Spleen (tissue), 11 donors: ENCODE measurements around the gene GPRC5D. TPM values are rescaled to one million over a fixed set of nuclear protein-coding genes. Genes with fewer than 3 reads are reported as not detected.

Experiments
- DNase-seq: peaks from one replicate; pipeline ENCODE4 v3.0.0-alpha.2; 2020
- H3K27ac ChIP-seq, 8 donors: fragments of 200-600 bp; sonication (generic) in 7 of 8; 1 replicate in 4 of 8; 2 replicates in 4 of 8; pipeline versions ENCODE4 v1.5.0 to v1.8.0; 2016 to 2021; ENCODE audit warnings: inconsistent platforms in 4 of 8, mild to moderate bottlenecking in 4 of 8, moderate library complexity in 1 of 8
- H3K27me3 ChIP-seq, 7 donors: fragments of 200-600 bp; sonication (generic) in 6 of 7; replicated peaks in 1 of 7; 1 replicate in 4 of 7; 2 replicates in 3 of 7; pipeline versions ENCODE4 v1.5.0 to v1.8.0; 2016 to 2021; ENCODE audit warnings: inconsistent platforms in 3 of 7, mild to moderate bottlenecking in 1 of 7
- H3K36me3 ChIP-seq, 6 donors: fragments of 200-600 bp; sonication (generic) in 5 of 6; 1 replicate in 4 of 6; 2 replicates in 2 of 6; pipeline versions ENCODE4 v1.5.0 to v1.8.0; 2016 to 2021; ENCODE audit warnings: inconsistent platforms in 2 of 6
- H3K4me1 ChIP-seq, 6 donors: fragments of 200-600 bp; sonication (generic) in 5 of 6; 1 replicate in 3 of 6; 2 replicates in 3 of 6; pipeline versions ENCODE4 v1.5.0 to v1.8.0; 2016 to 2021; ENCODE audit warnings: inconsistent platforms in 3 of 6
- H3K4me3 ChIP-seq, 8 donors: fragments of 200-600 bp; sonication (generic) in 7 of 8; 1 replicate in 4 of 8; 2 replicates in 4 of 8; pipeline versions ENCODE4 v1.5.0 to v1.8.0; 2016 to 2021; ENCODE audit warnings: inconsistent platforms in 4 of 8, mild to moderate bottlenecking in 4 of 8, moderate library complexity in 2 of 8
- H3K9me3 ChIP-seq, 8 donors: fragments of 200-600 bp; sonication (generic) in 7 of 8; 1 replicate in 4 of 8; 2 replicates in 4 of 8; pipeline versions ENCODE4 v1.5.0 to v1.8.0; 2016 to 2021; ENCODE audit warnings: inconsistent platforms in 4 of 8
- CTCF ChIP-seq, 11 experiments: fragments of 200-600 bp in 7 of 11; fragments of 450-650 bp in 4 of 11; sonication (generic) in 4 of 11; IDR thresholded peaks in 8 of 11; conservative IDR thresholded peaks in 3 of 11; 1 replicate in 7 of 11; 2 replicates in 4 of 11; pipeline versions ENCODE4 v1.4.0 to v1.8.0; 2016 to 2021; ENCODE audit warnings: antibody characterized with exemption in 11 of 11, inconsistent platforms in 4 of 11, mild to moderate bottlenecking in 1 of 11
- POLR2A ChIP-seq, 3 donors: fragments of 450-650 bp; IDR thresholded peaks; one replicate each; pipeline ENCODE4 v1.5.1; 2017; ENCODE audit warnings: antibody characterized with exemption in 3 of 3, mild to moderate bottlenecking in 1 of 3
- POLR2AphosphoS5 ChIP-seq, 3 donors: sonication (generic); formaldehyde crosslinking; IDR thresholded peaks; one replicate each; pipeline ENCODE4 v1.5.1; 2017; ENCODE audit warnings: antibody characterized with exemption in 3 of 3
- WGBS, 5 donors: extraction: QIAGEN DNeasy Blood & Tissue Kit in 3 of 5; methylation state at CpG; one replicate each; pipeline versions ENCODE4 v1.1.5 to v1.1.7; 2013 to 2018; 5-methylcytosine and 5-hydroxymethylcytosine counted together
- intact Hi-C: fragments of 100-400 bp; cut with DNase I; formaldehyde crosslinking; loops from one replicate; pipeline ENCODE4 v1.15.0; 2023; ENCODE audit warnings: low total_unique reads
- polyA plus RNA-seq, 3 donors: library from polyadenylated mRNA; stranded (reverse); fragments of 200-250 nt; gene quantifications; one replicate each; pipeline ENCODE4 v1.2.1, GENCODE V29; 2013
- total RNA-seq, 7 donors: library from RNA; depleted of rRNA in 3 of 7; stranded (reverse); fragments of >200 nt in 3 of 7; fragmentation: NEBNext Ultra II Directional in 4 of 7; extraction: Animal tissue kit (Norgen Biotek cat#: 25700) in 4 of 7; gene quantifications; one replicate each; pipeline versions ENCODE4 v1.1.0 to v1.2.1, GENCODE V29; 2016 to 2021
- donor health status: healthy with polysubstance abuse.
- donor health status: DM: no; HTN: no; CAD: no; lungs with moderate emphysema.
- donor health status: DM: no; HTN: no; CAD: no.
- donor health status: Bipolar disorder and iron deficiency.
- donor health status: healthy.
- donor health status: DM: no; HTN: no; CAD: no.
- donor health status: DM: yes; HTN: yes; CAD: no.

GPRC5D gene
- total and polyA plus RNA-seq, 10 donors = 0.23 to 1.4 (median 0.41) TPM; not detected in 5

- intact Hi-C loops = no loop called here
- Histone ChIP-seq H3K27ac (no peak overlapping the region), H3K4me3 (no peak overlapping the region), H3K36me3 (peaks cover 0 to 11% (median 0%) of the 10 kb centered on the region in 6 donors), H3K4me1 (no peaks in the 10 kb centered on the region), H3K27me3 (no peaks in the 10 kb centered on the region), H3K9me3 (no peaks in the 10 kb centered on the region)
- no peak for DNase-seq
- 77 to 91% (median 86%) methylated on average over 4 of the region's 4 CpGs for WGBS, 5 donors
- TF ChIP-seq POLR2AphosphoS5 (IDR thresholded peaks at IDR 0.05) (no peak), CTCF (IDR thresholded peaks at IDR 0.05 in 8 of 11, conservative IDR thresholded peaks at IDR 0.05 in 3 of 11) (no peak), POLR2A (IDR thresholded peaks at IDR 0.05) (no peak)
Observed at GRCh38 chr12:12954356-12954755, 2.4 kb upstream of the GPRC5D start.

- no peak for DNase-seq
- H3K27me3 ChIP-seq = no peaks in the 10 kb centered on the region
Observed at GRCh38 chr12:12951504-12951903, 466 bp downstream of the GPRC5D start.

GRCh38 chr12:12947902-12948301 lies 4.1 kb downstream of the GPRC5D start:
- Histone ChIP-seq H3K27ac (no peak overlapping the region), H3K27me3 (no peaks in the 10 kb centered on the region), H3K4me1 (no peaks in the 10 kb centered on the region), H3K36me3 (peaks cover 0 to 20% (median 0%) of the 10 kb centered on the region in 6 donors), H3K4me3 (no peak overlapping the region), H3K9me3 (no peaks in the 10 kb centered on the region)
- TF ChIP-seq POLR2A (IDR thresholded peaks at IDR 0.05) (no peak), POLR2AphosphoS5 (IDR thresholded peaks at IDR 0.05) (no peak), CTCF (IDR thresholded peaks at IDR 0.05 in 8 of 11, conservative IDR thresholded peaks at IDR 0.05 in 3 of 11) (no peak)
- no peak for DNase-seq
- intact Hi-C loops = no loop called here
- 82 to 93% (median 88%) methylated on average over 4 of the region's 4 CpGs for whole genome bisulfite sequencing, 5 donors

More at GRCh38 chr12:12951504-12951903, 466 bp downstream of the GPRC5D start:
- H3K4me1 ChIP-seq = no peaks in the 10 kb centered on the region
- WGBS, 5 donors = 78 to 98% (median 91%) methylated on average over 1 of the region's 1 CpG
- no peak for TF ChIP-seq POLR2A (IDR thresholded peaks at IDR 0.05)
- TF ChIP-seq CTCF (IDR thresholded peaks at IDR 0.05 in 8 of 11, conservative IDR thresholded peaks at IDR 0.05 in 3 of 11) = no peak
- TF ChIP-seq POLR2AphosphoS5 (IDR thresholded peaks at IDR 0.05) = no peak
- H3K4me3 ChIP-seq = no peak overlapping the region
- intact Hi-C loops = no loop called here
- H3K9me3 ChIP-seq = no peaks in the 10 kb centered on the region
- no peak overlapping the region for H3K27ac ChIP-seq
- peaks cover 0 to 20% (median 0%) of the 10 kb centered on the region in 6 donors for H3K36me3 ChIP-seq

GRCh38 chr12:12946686-12947355 lies 5.1 kb downstream of the GPRC5D start:
- WGBS, 5 donors = 81 to 93% (median 90%) methylated on average over 7 of the region's 7 CpGs
- H3K27ac ChIP-seq = no peak overlapping the region
- DNase-seq = no peak
- TF ChIP-seq POLR2A (IDR thresholded peaks at IDR 0.05) = no peak
- TF ChIP-seq CTCF (IDR thresholded peaks at IDR 0.05 in 8 of 11, conservative IDR thresholded peaks at IDR 0.05 in 3 of 11) = no peak
- TF ChIP-seq POLR2AphosphoS5 (IDR thresholded peaks at IDR 0.05) = no peak
- no peaks in the 10 kb centered on the region for H3K27me3 ChIP-seq
- intact Hi-C loops = no loop called here
- H3K4me1 ChIP-seq = no peaks in the 10 kb centered on the region
- peaks cover 0 to 20% (median 0%) of the 10 kb centered on the region in 6 donors for H3K36me3 ChIP-seq
- H3K9me3 ChIP-seq = no peaks in the 10 kb centered on the region
- no peak overlapping the region for H3K4me3 ChIP-seq
